Measurements from ENCODE around the gene RIN3.

Gene RIN3

DNA sequence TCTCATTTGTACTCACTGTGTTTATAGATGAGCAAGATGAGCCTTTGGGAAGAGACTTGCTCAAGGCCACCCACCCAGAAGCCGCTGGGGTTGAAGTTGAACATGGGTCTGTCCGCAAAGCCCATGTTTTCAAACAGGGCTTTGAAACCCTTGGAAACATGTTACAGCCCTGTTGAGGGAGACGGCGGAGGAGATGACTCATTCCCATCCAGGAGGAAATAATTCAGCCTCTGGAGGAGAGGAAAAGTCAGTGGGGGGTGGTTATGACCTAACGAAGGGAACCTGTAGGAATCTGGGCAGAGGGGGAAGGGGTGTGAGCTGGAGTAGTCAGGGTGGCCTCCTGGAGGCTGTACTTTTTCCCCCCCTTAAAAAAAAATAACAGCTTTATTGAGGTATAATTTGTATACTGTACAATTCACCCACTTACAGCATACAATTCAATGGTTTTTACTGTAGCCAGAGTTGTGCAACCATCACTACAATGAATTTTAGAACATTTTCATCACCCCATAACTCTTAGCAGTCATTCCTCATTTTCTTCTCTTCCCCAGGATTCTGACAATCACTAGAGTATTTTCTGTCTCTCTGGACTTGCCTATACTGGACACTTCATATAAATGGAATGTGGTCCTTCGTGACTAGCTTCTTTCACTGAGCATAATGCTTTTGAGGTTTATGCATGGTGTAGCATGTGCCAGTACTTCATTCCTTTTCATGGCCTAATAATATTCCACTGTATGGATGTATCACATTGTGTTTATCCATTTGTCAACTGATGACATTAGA, 1.9 kb upstream of the RIN3 start:
- no peak for DNase-seq (ENCODE audit: low spot score)

DNA sequence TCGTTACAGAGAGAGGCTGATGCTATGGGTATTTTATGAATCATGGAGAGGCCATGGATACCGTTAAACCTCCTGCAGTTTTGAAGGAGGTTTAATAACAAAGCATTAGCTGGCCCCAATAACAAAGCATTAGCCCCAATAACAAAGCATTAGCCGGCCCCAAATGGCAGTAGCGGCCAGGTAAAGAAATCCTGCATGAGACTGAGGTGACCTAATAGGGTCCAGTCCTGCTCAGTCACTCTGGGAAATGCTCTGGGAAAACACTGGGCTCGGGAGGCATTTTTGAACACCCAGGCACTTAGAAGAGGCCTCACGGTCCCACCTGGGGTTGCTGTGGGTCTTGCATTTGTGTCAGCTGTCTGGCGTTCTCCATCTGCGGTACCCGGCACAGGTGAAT, 776 bp upstream of the RIN3 start:
- no peak for DNase-seq (ENCODE audit: low spot score)

DNA sequence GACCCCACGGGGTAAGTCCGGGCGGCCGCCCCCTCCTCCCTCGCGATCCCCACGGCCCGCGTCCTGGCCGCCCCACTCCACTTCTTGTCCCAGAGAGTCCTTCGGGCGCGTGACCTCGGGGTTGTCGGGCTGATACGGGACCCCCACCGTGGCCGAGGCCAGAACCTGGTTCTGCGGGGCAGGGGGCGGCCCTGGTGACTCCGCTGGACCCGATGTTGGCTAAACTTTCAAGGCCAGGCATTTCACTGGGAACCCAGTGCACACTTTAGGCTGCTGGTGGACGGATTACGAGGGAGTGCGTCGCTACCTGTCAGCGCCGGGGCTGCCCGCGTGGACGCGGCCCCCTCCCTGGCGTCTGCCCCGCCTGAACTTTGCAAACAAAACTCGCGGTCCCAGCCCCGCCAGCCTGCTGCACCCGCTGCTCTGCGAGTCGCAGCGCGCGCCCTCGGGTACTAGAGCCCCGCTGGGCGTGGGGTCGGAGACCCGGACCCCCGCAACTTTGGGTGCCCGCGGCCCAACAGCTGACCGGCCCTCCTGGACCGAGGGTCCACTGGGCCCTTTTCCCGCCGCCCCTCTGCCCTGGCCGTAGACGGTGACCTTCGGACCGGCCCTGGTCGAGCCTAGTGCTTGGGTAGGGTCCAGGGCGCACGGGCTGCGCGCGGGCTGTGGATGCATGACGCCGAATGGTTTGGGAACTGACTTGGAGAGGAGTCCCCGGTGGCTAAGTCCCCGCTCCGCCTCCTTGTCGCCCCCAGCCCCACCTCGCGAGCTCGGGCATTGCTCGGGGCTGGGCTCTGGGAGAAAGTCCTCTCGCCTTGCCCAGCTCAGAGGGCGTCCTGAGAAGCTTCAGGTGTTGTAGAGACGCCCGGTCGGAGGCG, 624 bp downstream of the RIN3 start:
- DNase-seq (ENCODE audit: low spot score), result no peak

DNA sequence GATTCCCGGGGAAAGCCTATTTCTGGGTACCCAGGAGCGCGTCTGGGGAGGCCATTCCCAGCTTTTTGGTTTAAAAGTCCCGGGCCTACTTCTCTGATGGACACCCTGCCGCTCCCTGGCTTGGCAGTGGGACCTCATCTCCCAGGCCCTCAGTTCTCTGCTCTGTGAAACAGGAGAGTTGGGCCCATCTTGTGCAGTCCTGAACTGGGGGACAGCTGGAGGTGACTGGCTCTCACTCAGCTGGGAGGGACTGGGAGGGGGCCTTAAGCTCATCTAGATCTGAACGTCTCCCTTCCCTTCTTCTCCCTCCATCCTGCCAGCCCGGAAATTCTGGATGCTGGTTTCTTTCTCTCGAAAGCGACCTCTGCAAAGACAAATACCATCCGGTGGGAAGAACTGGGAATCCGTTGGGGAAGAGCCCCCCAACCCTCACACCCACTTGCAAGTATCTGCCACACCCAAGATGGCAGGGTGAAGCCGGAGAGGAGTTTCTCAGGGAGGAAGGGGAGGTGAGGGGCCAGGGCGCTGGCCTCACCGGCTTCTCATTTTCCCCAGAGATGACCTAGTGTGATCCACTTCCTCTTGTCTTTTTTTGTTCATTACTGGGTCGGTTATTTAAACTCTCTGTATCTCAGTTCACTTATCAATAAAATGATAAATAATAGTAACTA, 1.4 kb downstream of the RIN3 start:
- no peak for DNase-seq (ENCODE audit: low spot score)

DNA sequence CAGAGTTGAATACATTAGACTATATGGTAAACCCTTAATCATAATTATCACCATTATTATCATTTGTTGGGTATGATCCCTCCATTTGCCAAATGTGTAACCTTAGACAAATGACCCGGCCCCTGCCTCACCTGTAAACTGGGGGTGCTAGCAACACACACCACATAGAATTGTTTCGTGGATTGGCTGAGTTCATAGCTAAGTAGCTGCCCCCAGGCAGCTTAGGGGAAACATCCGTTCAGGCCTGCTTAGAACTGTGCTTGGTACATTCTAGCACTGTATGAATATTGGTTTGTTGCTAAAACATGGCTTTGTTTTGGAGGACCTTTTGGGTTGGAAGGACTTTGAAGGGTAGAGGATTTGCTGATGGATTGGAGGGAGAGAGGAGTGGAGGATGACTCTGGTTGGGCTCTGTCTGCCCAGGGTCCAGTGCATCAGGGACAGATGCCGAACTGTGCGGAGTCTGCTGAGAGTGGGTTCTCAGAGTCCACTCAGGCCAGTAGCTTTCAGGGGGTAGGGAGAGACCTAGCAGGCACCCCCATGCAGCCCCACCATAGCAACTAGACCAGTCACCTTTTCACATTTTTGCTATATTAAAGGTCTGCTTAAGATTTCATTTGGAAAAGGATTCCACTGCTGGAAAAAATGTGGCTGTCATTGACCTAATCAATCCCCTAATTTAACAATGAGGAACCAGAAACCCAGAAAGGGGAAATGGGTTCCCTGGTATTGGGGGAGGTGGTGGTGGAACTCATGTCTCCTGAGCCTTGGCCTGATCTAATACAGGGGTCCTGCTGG, 2.2 kb downstream of the RIN3 start:
- DNase-seq (ENCODE audit: low spot score), result no peak

DNA sequence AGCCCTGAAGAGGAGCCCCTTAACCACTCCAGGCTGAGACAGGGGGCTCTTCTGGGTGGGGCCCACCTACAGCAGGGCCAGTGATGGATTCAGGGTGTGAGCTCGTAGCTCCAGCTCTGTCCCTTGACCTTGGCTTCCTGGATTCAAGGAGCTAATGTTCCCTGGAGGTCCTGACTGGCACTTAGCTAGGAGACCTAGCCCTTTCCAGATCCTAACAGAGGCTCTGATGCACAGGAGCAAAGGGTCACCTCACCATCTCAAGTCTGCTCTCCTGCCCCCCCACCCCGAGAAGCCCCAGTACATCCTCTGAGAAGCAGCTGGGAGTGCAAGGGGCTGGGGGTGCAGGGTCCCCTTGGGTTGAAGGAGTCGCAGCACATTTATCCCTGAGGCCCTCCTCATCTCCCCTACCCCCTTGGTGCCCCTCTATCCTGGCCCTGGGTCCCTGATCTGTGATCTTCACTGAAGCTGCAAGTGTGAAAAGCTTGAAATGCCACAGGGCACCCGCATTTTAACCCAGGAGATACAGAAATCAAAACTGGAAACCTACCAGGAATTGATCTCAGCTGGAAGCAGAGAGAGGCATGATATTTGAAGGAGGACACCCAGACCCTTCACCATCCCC, 2.9 kb downstream of the RIN3 start:
- DNase-seq (ENCODE audit: low spot score), result no peak

DNA sequence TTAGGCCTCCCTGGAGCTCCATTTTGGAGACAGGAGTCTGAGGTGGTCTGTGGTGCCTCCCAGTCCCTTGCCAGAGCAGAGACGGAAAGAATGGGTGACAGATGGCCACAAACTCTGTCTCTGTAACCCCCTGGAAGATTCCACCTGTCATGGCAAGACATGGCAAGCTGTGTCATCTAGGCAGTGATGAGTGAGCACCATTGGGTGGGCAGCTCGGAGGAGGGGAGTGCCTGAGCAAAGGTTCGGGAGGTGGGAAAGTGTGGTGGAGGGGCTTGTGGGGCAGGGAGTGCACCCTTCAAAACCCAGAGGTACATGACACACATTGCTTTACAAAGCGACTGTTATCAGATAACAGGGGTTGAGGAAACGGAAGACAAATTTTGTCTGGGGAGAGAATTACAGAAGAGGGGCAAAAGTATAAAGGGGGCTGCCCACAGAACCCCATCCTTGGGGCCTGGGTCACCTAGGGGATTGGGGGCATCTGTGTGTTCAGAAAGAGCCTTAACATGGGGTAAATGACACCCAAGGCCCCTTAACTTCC, 3.5 kb downstream of the RIN3 start:
- no peak for DNase-seq (ENCODE audit: low spot score)

DNA sequence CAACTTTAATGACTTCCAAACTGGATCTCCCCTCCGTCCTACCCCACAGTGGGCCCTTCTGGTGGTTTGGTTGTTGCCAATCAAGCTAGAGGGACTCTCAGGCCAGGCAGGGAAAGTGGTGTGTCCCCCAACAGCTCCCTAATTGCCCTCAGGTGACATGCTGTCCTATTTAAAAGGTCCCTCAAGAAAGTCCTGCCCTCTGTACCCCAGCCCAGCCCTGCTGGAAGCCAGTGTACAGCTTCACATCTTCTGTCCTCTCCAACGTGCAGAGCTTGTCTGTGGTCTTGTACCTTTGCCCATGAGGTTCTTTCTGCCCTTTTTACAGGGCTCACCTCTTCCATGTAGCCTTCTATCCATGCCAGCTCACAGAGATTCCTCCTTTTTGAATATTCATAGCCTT, 4.2 kb downstream of the RIN3 start:
- DNase-seq (ENCODE audit: low spot score), result no peak

DNA sequence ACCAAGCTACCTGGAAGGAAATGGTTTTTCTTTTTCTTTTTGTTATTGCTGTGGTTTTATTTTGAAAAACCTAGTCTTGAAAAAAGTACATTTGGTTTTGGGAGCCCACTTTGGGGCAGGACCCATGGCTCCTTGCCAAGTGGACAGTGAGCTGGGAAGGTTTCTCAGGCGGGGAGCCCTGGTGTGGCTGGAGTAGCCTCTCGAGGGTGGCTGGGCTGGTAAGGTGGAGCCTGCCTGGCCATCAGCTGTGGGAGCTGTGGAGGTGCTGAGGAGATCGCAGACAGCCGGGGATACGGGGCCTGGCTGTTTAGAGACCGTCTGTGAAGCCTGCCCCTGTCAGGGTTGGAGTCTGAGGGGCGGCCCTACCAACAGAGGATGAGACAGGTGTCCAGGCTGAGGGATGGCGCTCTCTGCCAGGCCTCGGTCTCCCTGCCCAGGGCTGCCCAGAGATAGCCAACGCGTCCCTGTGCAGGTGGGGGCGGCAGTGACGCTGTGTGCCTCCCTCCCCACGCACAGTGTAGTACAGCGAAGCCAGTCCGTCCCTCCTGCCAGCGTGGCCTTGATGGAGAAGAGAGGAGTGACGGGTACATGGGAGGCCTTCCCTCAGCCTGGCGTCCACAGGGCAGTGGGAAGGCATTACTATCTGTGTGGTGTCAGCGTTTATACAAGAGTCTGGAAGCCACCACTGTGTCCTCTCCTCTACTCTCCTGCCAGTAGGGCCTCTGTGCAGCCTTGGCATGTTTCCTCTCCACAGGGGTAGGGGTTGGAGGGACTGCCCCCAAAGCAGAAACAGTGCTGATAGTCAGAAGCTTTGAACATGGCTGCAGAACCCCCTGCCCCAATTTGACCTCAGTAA, 5.9 kb downstream of the RIN3 start:
- DNase-seq (ENCODE audit: low spot score), result no peak

DNA sequence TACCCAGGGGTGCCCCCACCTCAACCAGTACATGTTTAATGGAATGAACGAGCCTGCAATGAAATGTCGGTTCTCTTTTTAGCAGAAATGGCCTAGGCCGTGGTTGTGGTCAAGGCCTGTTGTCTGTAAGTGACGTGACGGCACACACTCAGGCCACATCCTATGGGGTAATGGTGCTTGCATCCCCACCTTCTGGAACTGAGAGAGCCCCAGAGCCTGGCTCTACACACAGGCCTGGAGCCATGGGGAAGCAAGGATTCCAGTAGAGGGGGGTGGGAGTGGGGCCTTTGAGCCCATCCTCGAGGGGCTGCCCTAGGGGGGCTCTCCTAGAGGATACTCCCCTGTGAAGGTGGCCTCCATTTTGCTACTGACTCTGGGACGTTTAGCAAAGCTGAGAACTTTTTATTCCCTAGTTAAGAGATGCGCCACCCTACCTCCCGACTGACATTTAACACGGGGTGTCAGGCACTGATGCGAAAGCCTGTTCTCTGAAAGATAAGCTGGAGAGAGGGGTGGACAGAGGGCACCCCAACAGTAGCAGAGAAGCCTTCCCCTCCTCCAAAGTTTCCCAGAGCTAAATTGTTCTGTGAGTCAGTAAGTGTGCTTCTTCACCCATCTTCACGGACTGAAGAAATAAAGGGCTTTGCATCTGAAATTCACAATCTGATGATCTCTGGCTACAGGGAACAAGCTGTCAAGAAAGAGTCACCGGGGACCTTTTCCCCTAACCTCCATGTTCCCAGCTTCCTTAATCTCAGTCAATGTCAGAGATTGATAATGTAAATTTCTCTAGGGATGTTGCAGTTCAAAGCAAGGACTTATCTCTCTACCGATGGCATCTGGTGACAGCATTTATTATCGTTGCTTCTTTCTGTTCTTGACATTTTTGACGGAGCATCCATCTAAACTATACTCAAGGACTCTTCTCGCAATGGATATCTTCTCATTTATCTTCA, 6.8 kb downstream of the RIN3 start:
- DNase-seq (ENCODE audit: low spot score), result no peak

DNA sequence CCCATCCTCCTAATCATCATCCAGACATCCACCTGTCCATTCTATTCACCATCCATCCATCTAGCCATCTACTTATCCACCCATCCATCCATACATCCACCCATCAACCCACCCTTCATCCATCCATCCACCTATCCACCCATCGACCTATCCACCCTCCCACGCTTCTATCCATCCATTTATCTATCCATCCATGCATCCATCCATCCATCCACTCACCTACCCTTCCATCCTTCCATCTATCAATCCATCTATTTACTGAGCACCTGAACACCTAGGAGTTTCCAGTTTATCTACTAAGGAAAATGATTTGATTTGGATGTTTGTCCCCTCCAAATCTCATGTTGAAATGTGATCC, 7.5 kb downstream of the RIN3 start:
- DNase-seq (ENCODE audit: low spot score), result no peak

DNA sequence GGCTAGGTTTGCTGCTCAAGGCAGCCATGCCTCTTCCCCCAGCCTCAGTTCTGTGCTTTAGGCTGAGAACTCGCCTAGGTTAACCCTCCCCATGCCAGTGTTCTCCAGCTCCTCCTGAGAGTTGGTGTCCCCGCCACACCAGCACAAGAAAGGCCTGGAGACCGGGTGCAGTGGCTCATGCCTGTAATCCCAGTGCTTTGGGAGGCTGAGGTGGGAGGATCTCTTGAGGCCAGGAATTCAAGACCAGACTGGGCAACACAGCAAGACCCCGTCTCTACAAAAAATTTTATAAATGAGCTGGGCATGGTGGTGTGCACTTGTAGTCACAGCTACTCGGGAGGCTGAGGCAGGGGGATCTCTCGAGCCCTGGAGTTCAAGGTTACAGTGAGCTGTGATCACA, 10.2 kb downstream of the RIN3 start:
- DNase-seq (ENCODE audit: low spot score), result no peak

DNA sequence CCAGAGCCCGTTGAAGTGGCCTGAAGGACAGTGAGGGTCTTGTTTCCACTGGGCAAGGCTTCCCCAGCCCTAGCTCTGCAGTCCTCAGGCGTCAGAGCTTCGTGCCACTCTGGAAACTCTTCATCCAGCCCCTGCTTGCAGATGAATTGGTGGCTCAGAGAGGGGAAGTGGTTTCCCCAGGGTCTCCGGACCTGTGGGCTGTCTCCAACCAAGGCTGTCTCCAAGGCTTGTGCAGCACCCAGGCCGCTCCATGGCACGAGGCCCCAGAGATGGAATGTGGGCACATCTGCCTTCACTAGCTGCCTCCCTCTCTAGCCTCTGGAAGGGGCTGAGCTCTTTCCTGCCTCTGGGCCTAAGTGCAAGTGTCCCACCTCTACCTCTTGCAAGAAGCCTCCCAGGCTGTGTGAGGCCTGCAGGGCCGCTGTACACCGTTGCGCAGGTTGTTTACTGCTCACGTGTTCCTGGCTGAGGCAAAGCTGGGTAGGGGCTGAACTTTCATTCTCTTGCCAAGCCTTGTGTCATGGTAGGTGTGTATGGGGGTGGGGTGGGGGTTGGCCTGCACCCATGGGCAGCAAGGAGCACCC, 11.1 kb downstream of the RIN3 start:
- no peak for DNase-seq (ENCODE audit: low spot score)

DNA sequence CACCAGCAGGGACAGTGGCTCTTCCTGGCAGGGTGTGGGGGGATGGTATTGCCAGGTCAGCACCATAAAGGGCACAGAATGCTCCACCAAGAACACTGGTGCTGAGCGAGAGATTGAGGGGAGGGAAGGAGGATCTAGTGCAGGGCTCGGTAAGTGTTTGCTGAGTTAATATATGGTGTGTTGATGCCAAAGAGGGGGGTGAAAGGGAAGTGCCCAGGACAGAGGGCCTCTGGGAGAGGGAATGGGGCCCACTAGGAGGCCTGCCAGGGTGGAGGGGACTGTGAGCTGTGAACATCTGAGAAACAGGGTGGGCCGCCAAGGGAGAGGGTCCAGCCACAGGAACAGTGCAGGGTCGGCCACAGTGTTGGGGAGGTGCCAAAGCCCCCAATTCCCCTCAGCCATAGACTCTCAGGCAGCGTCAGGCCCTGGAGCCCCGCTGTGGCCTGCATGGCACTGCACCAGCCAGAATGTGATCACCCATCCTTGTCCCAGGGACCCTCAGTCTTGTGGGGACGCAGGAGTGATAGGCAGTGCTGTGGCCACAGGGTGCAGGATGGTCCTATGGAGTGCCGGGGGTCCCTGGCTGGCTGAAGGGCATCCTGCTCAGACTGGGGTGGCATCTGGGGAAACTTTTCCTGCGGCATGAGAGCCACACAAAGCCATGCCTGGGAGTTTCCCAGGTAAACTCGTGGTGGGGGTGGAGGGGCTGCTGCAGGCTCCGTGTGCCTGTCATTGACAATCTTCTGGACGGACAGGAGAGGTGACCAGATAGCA, 11.9 kb downstream of the RIN3 start:
- no peak for DNase-seq (ENCODE audit: low spot score)

DNA sequence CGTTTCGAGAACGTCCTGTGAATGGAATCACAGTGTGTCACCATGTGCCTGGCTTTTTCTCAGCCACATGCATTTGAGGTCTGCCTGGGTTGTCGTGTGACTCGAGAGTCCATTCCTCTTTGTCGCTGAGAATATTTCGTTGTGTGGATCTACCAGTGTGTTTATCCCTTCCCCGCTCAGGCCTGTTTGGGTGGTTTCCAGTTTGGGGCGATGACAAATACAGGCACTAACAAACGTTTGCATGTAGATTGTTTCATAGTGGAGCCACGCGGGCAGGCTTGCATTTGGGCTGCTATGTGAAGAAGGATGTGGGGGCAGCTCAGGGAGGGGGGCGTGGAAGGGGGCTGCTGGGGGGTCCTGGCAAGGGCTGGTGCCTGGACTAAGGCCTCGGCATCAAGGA, 14.1 kb downstream of the RIN3 start:
- DNase-seq (ENCODE audit: low spot score), result no peak

DNA sequence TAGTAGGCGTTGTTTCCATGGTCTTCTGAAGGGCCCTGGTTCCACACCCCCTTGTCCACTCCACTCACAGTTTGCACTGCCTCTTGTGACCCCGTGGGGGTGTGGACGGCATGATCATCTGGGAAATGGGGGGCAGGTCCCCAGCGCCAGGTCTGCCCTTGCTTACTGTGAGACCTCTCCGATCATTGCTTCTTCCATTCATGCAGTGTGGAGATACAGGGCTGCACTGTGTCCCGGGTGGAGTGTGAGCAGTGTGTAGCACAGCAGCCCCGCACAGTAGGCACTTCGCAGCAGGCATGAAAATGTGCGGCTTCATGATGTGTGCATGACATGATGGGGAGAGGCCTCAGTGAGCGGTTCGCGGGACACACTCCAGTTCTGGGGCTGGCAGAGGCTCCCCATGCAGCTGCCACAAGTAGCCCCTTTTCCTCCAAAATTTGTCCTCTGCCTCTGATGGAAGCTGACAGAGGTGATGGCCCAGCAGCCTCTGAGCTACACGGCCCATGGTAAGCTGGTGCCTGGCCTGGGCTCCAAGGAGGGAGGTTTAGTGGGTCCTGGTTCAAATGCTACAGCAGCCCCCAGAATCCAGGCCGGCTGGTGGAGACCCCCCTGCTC, 15.0 kb downstream of the RIN3 start:
- no peak for DNase-seq (ENCODE audit: low spot score)

DNA sequence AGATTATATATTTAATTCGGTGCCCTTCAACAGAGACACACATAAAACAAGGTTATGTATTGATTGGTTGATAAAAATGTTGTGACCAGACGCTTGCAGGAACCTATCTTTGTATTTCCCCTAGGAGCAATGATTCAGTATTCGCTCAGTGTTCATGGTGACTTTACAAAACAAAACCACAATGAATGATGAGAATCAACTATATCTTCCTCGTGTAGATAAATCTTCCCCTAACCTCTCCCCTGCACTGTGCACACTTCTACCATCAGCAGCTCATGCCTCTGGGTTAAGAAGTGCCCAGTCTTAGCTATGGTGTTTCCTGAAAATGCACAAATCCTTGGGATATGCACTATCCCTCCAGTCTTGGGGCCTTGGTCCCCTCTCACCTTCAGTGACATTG, 16.3 kb downstream of the RIN3 start:
- no peak for DNase-seq (ENCODE audit: low spot score)

Data from CD4-positive, alpha-beta T cell treated with Interleukin-6 at 100 ng/mL for 8 hours (primary cell).